ENCODE measurements around the gene UNC5B. TPM values are rescaled to one million over a fixed set of nuclear protein-coding genes. Genes with fewer than 3 reads are reported as not detected.

The UNC5B gene
- total and polyA plus RNA-seq, 2 experiments from 2014 or later: 12.7 to 15.5 TPM

- no peaks in the 10 kb centered on the region for H3K9me2 ChIP-seq (replicated peaks; ENCODE audit: insufficient read depth)
- H3K27ac ChIP-seq: peak overlapping the region; percentile 86
- H3K27me3 ChIP-seq: no peaks in the 10 kb centered on the region
- H3K4me1 ChIP-seq (ENCODE audit: insufficient read depth): peaks cover 42% of the 10 kb centered on the region
- H3K4me3 ChIP-seq: no peak overlapping the region
- H2AFZ ChIP-seq: no peak overlapping the region
- H3K79me2 ChIP-seq: peaks cover 2% of the 10 kb centered on the region
- no peaks in the 10 kb centered on the region for H3K9me3 ChIP-seq (ENCODE audit: low read depth)
- no peak for DNase-seq (ENCODE audit: low spot score)
- 66% methylated on average over 11 of the region's 13 CpGs for WGBS (ENCODE audit: low lambda C conversion rate, missing lambda C conversion rate)
- no peaks in the 10 kb centered on the region for H4K20me1 ChIP-seq (ENCODE audit: insufficient read depth, poor library complexity, severe bottlenecking)
- H3K36me3 ChIP-seq (replicated peaks; ENCODE audit: insufficient read depth, low read depth): no peaks in the 10 kb centered on the region
- peak overlapping the region; percentile 60 for H3K4me2 ChIP-seq
- no peak for TF ChIP-seq EZH2phosphoT487 (IDR thresholded peaks at IDR 0.05; ENCODE audit: low read depth, severe bottlenecking, unreplicated experiment)
These were observed 47.6 kb downstream of the UNC5B start for GRCh38 chr10:71259815-71260501.

- TF ChIP-seq EZH2 (IDR thresholded peaks at IDR 0.05; ENCODE audit: borderline replicate concordance) (no peak), EZH2phosphoT487 (IDR thresholded peaks at IDR 0.05; ENCODE audit: low read depth, severe bottlenecking, unreplicated experiment) (no peak), CTCF (IDR thresholded peaks at IDR 0.05; ENCODE audit: poor library complexity) (no peak)
- no peaks in the 10 kb centered on the region for H3K27me3 ChIP-seq
- H3K4me2 ChIP-seq: peak overlapping the region; percentile 60
- H3K9me2 ChIP-seq (replicated peaks; ENCODE audit: insufficient read depth): no peaks in the 10 kb centered on the region
- H3K4me1 ChIP-seq (ENCODE audit: insufficient read depth): peaks cover 47% of the 10 kb centered on the region
- H4K20me1 ChIP-seq (ENCODE audit: insufficient read depth, poor library complexity, severe bottlenecking): no peaks in the 10 kb centered on the region
- no peaks in the 10 kb centered on the region for H3K9me3 ChIP-seq (ENCODE audit: low read depth)
- DNase-seq (ENCODE audit: low spot score): peak; percentile 75
- 36% methylated on average over 13 of the region's 13 CpGs for WGBS (ENCODE audit: low lambda C conversion rate, missing lambda C conversion rate)
- H3K4me3 ChIP-seq: no peak overlapping the region
- no peaks in the 10 kb centered on the region for H3K36me3 ChIP-seq (replicated peaks; ENCODE audit: insufficient read depth, low read depth)
- H3K79me2 ChIP-seq: no peaks in the 10 kb centered on the region
- no peak overlapping the region for H2AFZ ChIP-seq
- peak overlapping the region; percentile 86 for H3K27ac ChIP-seq
These were observed 48.4 kb downstream of the UNC5B start for GRCh38 chr10:71260622-71261325.

GRCh38 chr10:71262027-71262426, 49.7 kb downstream of the UNC5B start:
- Histone ChIP-seq H3K4me3 (no peak overlapping the region), H4K20me1 (ENCODE audit: insufficient read depth, poor library complexity, severe bottlenecking) (no peaks in the 10 kb centered on the region), H3K9me3 (ENCODE audit: low read depth) (no peaks in the 10 kb centered on the region), H3K79me2 (no peaks in the 10 kb centered on the region), H3K36me3 (replicated peaks; ENCODE audit: insufficient read depth, low read depth) (no peaks in the 10 kb centered on the region), H3K4me1 (ENCODE audit: insufficient read depth) (peaks cover 47% of the 10 kb centered on the region), H3K4me2 (no peak overlapping the region), H2AFZ (no peak overlapping the region), H3K27ac (no peak overlapping the region), H3K27me3 (no peaks in the 10 kb centered on the region), H3K9me2 (replicated peaks; ENCODE audit: insufficient read depth) (no peaks in the 10 kb centered on the region)
- WGBS (ENCODE audit: low lambda C conversion rate, missing lambda C conversion rate): 52% methylated on average over 8 of the region's 8 CpGs
- DNase-seq (ENCODE audit: low spot score): no peak
- TF ChIP-seq CTCF (IDR thresholded peaks at IDR 0.05; ENCODE audit: poor library complexity) (no peak), EZH2phosphoT487 (IDR thresholded peaks at IDR 0.05; ENCODE audit: low read depth, severe bottlenecking, unreplicated experiment) (no peak), EZH2 (IDR thresholded peaks at IDR 0.05; ENCODE audit: borderline replicate concordance) (no peak)

GRCh38 chr10:71262817-71263216, 50.4 kb downstream of the UNC5B start:
- Histone ChIP-seq H3K4me3 (no peak overlapping the region), H3K9me3 (ENCODE audit: low read depth) (no peaks in the 10 kb centered on the region), H2AFZ (no peak overlapping the region), H3K27ac (no peak overlapping the region), H3K36me3 (replicated peaks; ENCODE audit: insufficient read depth, low read depth) (no peaks in the 10 kb centered on the region), H3K79me2 (peaks cover 2% of the 10 kb centered on the region), H4K20me1 (ENCODE audit: insufficient read depth, poor library complexity, severe bottlenecking) (no peaks in the 10 kb centered on the region), H3K27me3 (no peaks in the 10 kb centered on the region), H3K9me2 (replicated peaks; ENCODE audit: insufficient read depth) (no peaks in the 10 kb centered on the region), H3K4me1 (ENCODE audit: insufficient read depth) (peaks cover 47% of the 10 kb centered on the region), H3K4me2 (no peak overlapping the region)
- no peak for DNase-seq (ENCODE audit: low spot score)
- TF ChIP-seq EZH2phosphoT487 (IDR thresholded peaks at IDR 0.05; ENCODE audit: low read depth, severe bottlenecking, unreplicated experiment): no peak
- TF ChIP-seq EZH2 (IDR thresholded peaks at IDR 0.05; ENCODE audit: borderline replicate concordance): no peak
- no peak for TF ChIP-seq CTCF (IDR thresholded peaks at IDR 0.05; ENCODE audit: poor library complexity)
- WGBS (ENCODE audit: low lambda C conversion rate, missing lambda C conversion rate): 85% methylated on average over 5 of the region's 5 CpGs
